ENCODE results near the gene HEPN1. TPM values are rescaled to one million over a fixed set of nuclear protein-coding genes. Genes with fewer than 3 reads are reported as not detected.

The HEPN1 gene
- total and polyA plus RNA-seq, 10 of the 15 experiments (the other 5 are each of a cell fraction or from before 2014, with no cell fraction given), result not detected

DNA sequence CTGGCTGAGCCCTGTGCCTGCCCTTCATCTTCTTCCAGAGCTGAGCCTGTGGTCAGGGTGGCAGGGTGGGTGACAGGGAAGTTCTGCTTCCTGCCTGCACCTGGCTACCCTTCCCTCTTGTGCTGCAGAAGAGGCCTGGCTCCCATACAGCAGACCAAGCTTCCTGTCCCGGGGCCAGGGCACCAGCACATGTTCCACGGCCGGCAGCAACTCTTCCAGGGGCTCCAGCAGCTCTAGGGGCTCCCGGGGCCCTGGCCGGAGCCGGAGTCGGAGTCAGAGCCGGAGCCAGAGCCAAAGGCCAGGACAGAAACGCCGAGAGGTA is 38.8 kb upstream of the HEPN1 start:
- RAD21 ChIA-PET (ENCODE audit: unreplicated experiment), result no interaction called here
- intact Hi-C loops (cut with micrococcal nuclease; ENCODE audit: unreplicated experiment), result loop anchor here (10.0 kb wide), 1 partner anchor 265 kb away; no protein-coding TSS in a partner anchor
- CTCF ChIA-PET, result no interaction called here
- no peaks in the 10 kb centered on the region for H3K36me3 ChIP-seq (ENCODE audit: control insufficient read depth in 2 of 2, insufficient read depth in 2 of 2, low read length in 1 of 2)
- BruUV-seq (replicated peaks), result no TSS peak
- no peaks in the 10 kb centered on the region for H3K4me1 ChIP-seq (ENCODE audit: control insufficient read depth, insufficient read depth, low read length)
- SMC1A ChIA-PET (ENCODE audit: uncharacterized antibody, unreplicated experiment), result no interaction called here
- H3K9ac ChIP-seq (ENCODE audit: control insufficient read depth, insufficient read depth, low read length), result no peak overlapping the region
- no peaks in the 10 kb centered on the region for H3K79me2 ChIP-seq (ENCODE audit: control insufficient read depth, insufficient read depth, low read length)
- peaks cover under 1 to 4% of the 10 kb centered on the region in 2 experiments; a peak in 2 of 4 replicates for H3K27me3 ChIP-seq (replicated peaks in 1 of 2; ENCODE audit: control insufficient read depth in 2 of 2, insufficient read depth in 2 of 2, low read length in 1 of 2)
- no peaks in the 10 kb centered on the region for H3K9me3 ChIP-seq (replicated peaks; ENCODE audit: control insufficient read depth, insufficient read depth, low read length)
- 11% methylated on average over 10 of the region's 10 CpGs for WGBS (ENCODE audit: insufficient coverage, insufficient replicate concordance, low lambda C conversion rate, missing lambda C conversion rate)
- no peak overlapping the region for H3K27ac ChIP-seq (ENCODE audit: control insufficient read depth, insufficient read depth)
- POLR2A ChIA-PET, result no interaction called here
- no peak for DNase-seq (ENCODE audit: low read depth, low spot score)
- no peak overlapping the region for H3K4me3 ChIP-seq
- no peak overlapping the region for H2AFZ ChIP-seq (ENCODE audit: control insufficient read depth, low read depth, low read length)
- no peak for ATAC-seq
- no peak for FAIRE-seq
- in situ Hi-C loops (cut with MboI), result no loop called here
- H4K20me1 ChIP-seq (ENCODE audit: control insufficient read depth, insufficient read depth), result no peaks in the 10 kb centered on the region
- no peak overlapping the region for H3K4me2 ChIP-seq (ENCODE audit: control insufficient read depth, insufficient read depth)
- TF ChIP-seq SUZ12 (IDR thresholded peaks at IDR 0.05; ENCODE audit: unreplicated experiment) (no peak), SP1 (IDR thresholded peaks at IDR 0.05; ENCODE audit: low read depth, low read length) (no peak), EGR1 (IDR thresholded peaks at IDR 0.05; ENCODE audit: borderline replicate concordance in 1 of 2, low read depth in 2 of 2, low read length in 2 of 2) (no peak), EZH2 (IDR thresholded peaks at IDR 0.05; ENCODE audit: borderline replicate concordance, control insufficient read depth, low read depth, low read length) (no peak), RB1 (IDR thresholded peaks at IDR 0.05; ENCODE audit: borderline replicate concordance) (no peak), ZZZ3 (IDR thresholded peaks at IDR 0.05; ENCODE audit: control insufficient read depth, insufficient read length, low read depth) (no peak), RBBP5 (conservative IDR thresholded peaks at IDR 0.05) (no peak), NR2F1 (conservative IDR thresholded peaks at IDR 0.05) (no peak), FOXK2 (IDR thresholded peaks at IDR 0.05) (no peak)
- TF ChIP-seq, protein P1, sequence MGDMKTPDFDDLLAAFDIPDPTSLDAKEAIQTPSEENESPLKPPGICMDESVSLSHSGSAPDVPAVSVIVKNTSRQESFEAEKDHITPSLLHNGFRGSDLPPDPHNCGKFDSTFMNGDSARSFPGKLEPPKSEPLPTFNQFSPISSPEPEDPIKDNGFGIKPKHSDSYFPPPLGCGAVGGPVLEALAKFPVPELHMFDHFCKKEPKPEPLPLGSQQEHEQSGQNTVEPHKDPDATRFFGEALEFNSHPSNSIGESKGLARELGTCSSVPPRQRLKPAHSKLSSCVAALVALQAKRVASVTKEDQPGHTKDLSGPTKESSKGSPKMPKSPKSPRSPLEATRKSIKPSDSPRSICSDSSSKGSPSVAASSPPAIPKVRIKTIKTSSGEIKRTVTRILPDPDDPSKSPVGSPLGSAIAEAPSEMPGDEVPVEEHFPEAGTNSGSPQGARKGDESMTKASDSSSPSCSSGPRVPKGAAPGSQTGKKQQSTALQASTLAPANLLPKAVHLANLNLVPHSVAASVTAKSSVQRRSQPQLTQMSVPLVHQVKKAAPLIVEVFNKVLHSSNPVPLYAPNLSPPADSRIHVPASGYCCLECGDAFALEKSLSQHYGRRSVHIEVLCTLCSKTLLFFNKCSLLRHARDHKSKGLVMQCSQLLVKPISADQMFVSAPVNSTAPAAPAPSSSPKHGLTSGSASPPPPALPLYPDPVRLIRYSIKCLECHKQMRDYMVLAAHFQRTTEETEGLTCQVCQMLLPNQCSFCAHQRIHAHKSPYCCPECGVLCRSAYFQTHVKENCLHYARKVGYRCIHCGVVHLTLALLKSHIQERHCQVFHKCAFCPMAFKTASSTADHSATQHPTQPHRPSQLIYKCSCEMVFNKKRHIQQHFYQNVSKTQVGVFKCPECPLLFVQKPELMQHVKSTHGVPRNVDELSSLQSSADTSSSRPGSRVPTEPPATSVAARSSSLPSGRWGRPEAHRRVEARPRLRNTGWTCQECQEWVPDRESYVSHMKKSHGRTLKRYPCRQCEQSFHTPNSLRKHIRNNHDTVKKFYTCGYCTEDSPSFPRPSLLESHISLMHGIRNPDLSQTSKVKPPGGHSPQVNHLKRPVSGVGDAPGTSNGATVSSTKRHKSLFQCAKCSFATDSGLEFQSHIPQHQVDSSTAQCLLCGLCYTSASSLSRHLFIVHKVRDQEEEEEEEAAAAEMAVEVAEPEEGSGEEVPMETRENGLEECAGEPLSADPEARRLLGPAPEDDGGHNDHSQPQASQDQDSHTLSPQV (IDR thresholded peaks at IDR 0.05), result no peak
- TF ChIP-seq, protein P2, sequence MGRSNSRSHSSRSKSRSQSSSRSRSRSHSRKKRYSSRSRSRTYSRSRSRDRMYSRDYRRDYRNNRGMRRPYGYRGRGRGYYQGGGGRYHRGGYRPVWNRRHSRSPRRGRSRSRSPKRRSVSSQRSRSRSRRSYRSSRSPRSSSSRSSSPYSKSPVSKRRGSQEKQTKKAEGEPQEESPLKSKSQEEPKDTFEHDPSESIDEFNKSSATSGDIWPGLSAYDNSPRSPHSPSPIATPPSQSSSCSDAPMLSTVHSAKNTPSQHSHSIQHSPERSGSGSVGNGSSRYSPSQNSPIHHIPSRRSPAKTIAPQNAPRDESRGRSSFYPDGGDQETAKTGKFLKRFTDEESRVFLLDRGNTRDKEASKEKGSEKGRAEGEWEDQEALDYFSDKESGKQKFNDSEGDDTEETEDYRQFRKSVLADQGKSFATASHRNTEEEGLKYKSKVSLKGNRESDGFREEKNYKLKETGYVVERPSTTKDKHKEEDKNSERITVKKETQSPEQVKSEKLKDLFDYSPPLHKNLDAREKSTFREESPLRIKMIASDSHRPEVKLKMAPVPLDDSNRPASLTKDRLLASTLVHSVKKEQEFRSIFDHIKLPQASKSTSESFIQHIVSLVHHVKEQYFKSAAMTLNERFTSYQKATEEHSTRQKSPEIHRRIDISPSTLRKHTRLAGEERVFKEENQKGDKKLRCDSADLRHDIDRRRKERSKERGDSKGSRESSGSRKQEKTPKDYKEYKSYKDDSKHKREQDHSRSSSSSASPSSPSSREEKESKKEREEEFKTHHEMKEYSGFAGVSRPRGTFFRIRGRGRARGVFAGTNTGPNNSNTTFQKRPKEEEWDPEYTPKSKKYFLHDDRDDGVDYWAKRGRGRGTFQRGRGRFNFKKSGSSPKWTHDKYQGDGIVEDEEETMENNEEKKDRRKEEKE (IDR thresholded peaks at IDR 0.05), result no peak
- TF ChIP-seq, protein P3, sequence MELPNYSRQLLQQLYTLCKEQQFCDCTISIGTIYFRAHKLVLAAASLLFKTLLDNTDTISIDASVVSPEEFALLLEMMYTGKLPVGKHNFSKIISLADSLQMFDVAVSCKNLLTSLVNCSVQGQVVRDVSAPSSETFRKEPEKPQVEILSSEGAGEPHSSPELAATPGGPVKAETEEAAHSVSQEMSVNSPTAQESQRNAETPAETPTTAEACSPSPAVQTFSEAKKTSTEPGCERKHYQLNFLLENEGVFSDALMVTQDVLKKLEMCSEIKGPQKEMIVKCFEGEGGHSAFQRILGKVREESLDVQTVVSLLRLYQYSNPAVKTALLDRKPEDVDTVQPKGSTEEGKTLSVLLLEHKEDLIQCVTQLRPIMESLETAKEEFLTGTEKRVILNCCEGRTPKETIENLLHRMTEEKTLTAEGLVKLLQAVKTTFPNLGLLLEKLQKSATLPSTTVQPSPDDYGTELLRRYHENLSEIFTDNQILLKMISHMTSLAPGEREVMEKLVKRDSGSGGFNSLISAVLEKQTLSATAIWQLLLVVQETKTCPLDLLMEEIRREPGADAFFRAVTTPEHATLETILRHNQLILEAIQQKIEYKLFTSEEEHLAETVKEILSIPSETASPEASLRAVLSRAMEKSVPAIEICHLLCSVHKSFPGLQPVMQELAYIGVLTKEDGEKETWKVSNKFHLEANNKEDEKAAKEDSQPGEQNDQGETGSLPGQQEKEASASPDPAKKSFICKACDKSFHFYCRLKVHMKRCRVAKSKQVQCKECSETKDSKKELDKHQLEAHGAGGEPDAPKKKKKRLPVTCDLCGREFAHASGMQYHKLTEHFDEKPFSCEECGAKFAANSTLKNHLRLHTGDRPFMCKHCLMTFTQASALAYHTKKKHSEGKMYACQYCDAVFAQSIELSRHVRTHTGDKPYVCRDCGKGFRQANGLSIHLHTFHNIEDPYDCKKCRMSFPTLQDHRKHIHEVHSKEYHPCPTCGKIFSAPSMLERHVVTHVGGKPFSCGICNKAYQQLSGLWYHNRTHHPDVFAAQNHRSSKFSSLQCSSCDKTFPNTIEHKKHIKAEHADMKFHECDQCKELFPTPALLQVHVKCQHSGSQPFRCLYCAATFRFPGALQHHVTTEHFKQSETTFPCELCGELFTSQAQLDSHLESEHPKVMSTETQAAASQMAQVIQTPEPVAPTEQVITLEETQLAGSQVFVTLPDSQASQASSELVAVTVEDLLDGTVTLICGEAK (IDR thresholded peaks at IDR 0.05; ENCODE audit: borderline replicate concordance), result no peak
- TF ChIP-seq, protein P4, sequence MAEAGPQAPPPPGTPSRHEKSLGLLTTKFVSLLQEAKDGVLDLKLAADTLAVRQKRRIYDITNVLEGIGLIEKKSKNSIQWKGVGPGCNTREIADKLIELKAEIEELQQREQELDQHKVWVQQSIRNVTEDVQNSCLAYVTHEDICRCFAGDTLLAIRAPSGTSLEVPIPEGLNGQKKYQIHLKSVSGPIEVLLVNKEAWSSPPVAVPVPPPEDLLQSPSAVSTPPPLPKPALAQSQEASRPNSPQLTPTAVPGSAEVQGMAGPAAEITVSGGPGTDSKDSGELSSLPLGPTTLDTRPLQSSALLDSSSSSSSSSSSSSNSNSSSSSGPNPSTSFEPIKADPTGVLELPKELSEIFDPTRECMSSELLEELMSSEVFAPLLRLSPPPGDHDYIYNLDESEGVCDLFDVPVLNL (IDR thresholded peaks at IDR 0.05; ENCODE audit: low read depth, low read length), result no peak

All from GM12878 (cell line).